HG03457 (cell line): ENCODE data around the gene CCDC60.

ENCODE experiments used
- ATAC-seq: cut with Tn5 transposase; IDR thresholded peaks from one replicate; pipeline ENCODE4 v1.9.1; 2021; ENCODE audit warnings: moderate number of reproducible peaks; ENCODE audit not compliant: unreplicated experiment

Gene CCDC60, protein sequence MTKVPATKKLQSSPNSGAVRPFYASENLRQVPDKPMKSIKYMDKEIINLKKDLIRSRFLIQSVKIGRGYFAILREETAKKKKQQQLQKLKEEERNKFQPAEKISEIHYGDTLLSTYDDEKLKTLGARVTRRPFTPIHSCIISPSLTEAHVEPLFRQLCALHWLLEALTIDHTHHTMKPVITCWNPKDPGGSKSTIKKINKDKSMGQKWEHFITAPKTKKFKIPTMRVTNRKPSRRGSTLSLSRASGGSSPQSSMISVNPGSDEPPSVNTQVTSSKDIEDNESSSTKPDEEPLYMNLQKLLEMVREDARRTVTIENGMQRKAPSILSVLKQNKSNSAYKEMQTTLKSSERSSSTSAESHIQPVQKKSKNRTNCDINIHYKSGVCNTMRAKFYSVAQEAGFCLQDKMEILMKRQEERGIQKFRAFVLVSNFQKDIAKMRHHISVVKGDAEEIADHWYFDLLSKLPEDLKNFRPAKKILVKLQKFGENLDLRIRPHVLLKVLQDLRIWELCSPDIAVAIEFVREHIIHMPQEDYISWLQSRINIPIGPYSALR

DNA sequence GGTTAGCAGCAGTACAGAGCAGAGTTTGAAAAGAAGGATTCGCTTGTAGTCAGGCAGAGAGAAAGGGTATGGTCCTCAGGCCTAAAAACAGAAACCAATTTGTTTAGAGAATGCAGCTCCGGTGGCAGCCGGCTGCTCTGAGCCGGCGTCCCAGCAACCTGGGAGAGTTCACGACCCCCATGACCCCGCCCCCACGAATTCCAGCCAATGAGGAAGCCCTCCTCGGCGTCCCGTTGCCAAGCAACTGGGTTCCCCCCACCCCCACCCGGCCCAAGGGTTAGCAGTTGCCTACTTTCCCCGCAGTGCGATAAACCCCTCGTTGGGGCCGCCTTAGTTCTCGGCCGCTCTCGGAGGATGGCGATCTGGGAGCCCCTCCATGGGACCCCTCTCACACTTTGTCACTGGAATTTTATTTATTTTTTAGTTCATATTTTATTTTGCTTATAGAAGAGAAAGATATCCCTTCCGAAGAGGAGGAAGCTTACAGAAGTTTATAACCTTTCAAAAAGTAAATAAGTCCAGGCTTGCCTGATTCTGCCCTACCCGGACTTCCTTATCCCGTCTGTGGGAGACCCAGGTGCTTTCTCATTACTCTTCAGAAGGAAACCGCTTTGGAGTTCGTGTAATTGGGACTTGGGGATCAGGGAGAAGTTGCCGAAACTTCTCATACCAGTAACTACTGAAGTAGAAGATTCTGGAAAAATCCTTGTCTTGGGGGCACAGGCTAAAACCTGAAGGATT, at the start of gene CCDC60:
Gene CCDC60 (plus strand): TSS at position 300 of the 741 bp plus-strand sequence. CDS start 448 bp downstream, outside the sequence.
- no peak for ATAC-seq

- no peak for ATAC-seq
Observed at GRCh38 chr12:119288576-119288975, 46.0 kb upstream of the CCDC60 start.

- ATAC-seq, result no peak
Observed at GRCh38 chr12:119292893-119293630, 41.5 kb upstream of the CCDC60 start.

GRCh38 chr12:119294211-119294610, 40.3 kb upstream of the CCDC60 start:
- no peak for ATAC-seq

DNA sequence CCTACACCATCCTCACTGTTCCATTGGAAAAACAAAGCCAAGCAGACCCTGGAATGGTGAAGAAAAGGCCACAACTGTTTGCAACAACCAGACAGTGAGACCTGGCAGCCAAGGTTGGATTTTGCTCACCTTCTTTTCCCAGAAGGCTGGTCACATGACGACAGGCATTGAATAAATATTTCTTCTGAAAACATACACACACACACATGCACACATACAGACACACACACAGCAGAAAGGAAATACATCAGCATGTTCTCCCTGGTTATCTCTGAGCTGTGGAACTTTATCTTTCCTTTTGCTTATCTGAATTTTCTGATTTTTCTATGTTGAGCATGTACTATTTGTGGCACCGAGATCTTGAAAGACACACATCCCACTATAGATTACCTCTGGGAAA, 38.0 kb upstream of the CCDC60 start:
- ATAC-seq, result no peak

DNA sequence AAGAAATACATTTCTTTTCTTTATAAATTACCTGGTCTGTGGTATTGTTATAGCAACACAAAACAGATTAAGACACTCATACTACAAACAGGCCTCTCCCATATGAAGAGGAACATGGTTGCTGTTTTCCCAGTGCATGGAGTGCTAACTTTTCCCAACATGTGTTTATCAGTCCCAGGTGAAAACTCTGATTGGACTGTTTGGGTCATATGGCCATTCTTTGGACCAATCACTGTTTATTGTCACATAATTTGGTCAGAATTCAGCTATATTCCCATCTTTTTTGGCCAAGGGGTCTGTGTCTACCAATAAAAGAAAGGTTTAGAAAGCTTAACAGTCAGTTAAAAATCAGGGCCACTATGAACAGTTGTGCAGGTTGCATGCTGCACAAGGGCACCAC, 35.4 kb upstream of the CCDC60 start:
- ATAC-seq, result no peak

GRCh38 chr12:119301379-119301778, 33.1 kb upstream of the CCDC60 start:
- no peak for ATAC-seq

GRCh38 chr12:119302451-119303080, 32.0 kb upstream of the CCDC60 start:
- no peak for ATAC-seq

GRCh38 chr12:119306593-119306992, 27.9 kb upstream of the CCDC60 start:
- ATAC-seq, result no peak

- no peak for ATAC-seq
Observed at GRCh38 chr12:119307747-119308146, 26.8 kb upstream of the CCDC60 start.

DNA sequence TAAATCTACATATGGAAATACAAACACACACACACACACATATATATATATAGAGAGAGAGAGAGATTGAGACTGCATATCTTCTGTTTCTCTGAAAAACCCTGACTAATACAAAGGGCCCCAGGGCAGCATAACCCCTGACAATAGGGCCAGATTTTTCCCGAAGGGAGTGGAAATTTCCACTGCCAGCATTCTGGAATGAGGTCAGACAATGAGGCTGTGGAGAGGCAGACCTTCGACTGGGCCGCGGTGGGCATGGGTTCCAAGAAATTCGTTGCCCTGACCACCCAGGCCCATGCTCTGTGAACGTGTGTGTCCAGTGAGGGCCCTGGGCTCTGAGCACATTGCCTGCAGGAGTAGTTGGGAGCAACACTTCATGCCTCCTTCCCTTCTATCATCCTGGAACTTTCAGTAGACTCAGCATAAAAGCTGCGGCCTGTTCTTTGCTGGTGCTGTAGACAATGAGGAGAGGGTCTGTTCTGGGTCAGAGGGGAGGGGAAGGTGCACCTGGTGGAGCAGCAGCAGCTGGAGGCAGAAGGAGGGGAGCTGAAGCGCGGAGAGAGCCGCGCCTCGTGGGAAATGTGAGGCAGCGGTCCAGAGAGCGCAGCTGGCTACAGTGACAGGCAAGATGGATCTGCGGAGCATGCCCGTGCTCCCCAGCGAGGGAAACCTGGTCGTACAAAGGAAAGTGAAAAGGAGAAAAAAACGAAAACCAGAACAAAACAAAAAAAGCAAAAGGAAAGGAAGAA, 25.6 kb upstream of the CCDC60 start:
- ATAC-seq, result no peak

GRCh38 chr12:119311878-119312277, 22.7 kb upstream of the CCDC60 start:
- no peak for ATAC-seq

DNA sequence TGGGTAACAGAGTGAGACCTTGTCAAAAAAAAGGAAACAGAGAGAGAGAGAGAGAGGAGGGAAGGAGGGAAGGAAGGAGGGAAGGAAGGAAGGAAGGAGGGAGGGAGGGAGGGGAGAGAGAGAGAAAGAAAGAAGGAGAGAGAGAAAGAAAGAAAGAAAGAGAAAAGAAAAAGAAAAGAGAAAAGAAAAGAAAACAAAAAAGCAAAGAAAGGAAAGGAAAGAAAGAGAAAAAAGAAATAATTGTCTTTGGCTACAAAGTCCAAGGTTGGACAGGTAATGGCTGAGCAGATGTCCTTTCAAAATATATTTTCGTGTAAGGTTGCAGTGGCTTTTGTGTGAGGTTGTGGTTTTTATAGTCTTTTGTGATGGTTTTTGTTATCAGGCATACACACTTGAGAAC, 21.6 kb upstream of the CCDC60 start:
- no peak for ATAC-seq

DNA sequence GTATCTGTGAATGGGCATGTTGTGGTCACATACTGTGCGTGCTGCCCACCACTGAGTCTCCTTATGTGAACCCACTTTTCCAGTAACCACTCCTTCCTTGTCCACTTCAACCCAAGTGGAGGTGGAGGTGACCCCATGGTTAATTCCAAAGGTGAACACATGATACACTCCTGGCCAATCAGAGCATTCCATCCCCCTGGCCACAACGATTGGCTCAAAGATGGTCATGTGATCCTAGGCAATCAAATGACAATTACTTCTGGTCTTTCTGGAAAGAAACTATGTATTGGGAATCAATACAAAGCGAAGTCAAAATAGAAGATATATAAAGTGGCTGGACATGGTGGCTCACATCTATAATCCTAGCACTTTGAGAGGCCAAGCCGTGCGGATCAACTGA, 20.2 kb upstream of the CCDC60 start:
- ATAC-seq, result no peak

GRCh38 chr12:119319638-119320037, 14.9 kb upstream of the CCDC60 start:
- no peak for ATAC-seq

DNA sequence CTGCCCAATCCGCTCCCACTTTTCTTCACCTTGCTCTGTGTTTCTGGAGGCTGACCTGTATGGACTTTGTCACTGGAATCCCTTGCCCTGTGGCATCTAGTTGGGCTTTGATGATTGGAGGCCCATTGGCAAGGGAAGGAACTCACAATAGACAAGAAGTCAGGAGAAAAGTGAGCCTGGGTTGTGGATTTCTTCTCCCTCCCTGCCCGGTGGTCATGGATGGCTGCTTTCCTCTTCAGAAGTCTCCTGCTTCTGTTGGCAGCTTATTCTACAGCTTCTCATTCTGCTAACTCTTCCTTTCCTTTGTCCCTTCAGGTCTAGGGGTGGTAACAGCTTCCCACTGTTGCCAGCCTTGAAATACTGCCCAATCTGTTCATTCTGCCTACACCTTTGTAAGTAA, 13.9 kb upstream of the CCDC60 start:
- no peak for ATAC-seq

DNA sequence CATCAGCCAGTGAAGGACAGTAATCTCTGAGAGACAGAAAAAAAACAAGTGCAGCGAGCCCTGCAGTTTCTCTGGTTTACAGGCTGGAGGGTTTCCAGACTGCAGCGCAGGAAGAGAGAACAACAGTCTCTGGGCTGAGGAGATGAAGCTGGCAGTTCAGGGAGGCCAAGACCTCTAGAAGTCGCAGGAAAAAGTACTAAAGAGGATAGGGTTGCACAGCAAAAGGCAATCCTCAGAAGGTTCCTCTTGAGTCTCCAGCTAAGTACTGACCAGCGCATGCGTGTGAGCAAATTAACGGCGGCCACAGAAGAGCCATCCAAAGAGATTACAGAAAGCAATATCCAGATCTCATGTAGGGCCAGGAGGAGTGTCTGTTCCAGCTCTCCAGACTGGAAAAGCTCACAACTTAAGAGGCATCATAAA, 12.2 kb upstream of the CCDC60 start:
- ATAC-seq, result no peak

GRCh38 chr12:119325813-119326212, 8.7 kb upstream of the CCDC60 start:
- ATAC-seq, result no peak

GRCh38 chr12:119326341-119326740, 8.2 kb upstream of the CCDC60 start:
- no peak for ATAC-seq

DNA sequence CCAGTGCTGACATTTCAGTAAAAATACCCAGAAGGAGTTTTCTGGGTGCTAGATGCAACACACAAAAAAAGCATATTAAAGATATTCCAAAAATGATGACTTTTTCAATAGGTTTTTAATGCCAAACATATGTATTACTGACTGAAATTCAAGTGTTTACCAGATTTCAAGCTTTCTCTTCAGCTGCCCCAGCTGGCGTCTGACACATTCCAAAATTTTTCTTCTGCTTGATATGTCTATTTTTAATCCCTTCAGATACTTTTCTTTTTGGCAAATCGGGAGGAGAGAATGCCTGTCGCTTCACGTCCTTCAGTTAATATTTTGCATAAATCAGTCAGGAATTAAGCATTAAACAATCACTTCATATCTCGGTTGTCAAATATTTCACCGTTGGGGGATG, 7.1 kb upstream of the CCDC60 start:
- no peak for ATAC-seq
